HG03520 (cell line): ENCODE results near the gene PPP4R3B.
A peak's percentile ranks its signal among the peaks of the same experiment; 100 is the strongest.

Source experiments
- ATAC-seq: cut with Tn5 transposase; IDR thresholded peaks from one replicate; pipeline ENCODE4 v1.9.1; 2021; ENCODE audit warnings: mild to moderate bottlenecking, moderate library complexity; ENCODE audit not compliant: unreplicated experiment

The PPP4R3B gene

DNA sequence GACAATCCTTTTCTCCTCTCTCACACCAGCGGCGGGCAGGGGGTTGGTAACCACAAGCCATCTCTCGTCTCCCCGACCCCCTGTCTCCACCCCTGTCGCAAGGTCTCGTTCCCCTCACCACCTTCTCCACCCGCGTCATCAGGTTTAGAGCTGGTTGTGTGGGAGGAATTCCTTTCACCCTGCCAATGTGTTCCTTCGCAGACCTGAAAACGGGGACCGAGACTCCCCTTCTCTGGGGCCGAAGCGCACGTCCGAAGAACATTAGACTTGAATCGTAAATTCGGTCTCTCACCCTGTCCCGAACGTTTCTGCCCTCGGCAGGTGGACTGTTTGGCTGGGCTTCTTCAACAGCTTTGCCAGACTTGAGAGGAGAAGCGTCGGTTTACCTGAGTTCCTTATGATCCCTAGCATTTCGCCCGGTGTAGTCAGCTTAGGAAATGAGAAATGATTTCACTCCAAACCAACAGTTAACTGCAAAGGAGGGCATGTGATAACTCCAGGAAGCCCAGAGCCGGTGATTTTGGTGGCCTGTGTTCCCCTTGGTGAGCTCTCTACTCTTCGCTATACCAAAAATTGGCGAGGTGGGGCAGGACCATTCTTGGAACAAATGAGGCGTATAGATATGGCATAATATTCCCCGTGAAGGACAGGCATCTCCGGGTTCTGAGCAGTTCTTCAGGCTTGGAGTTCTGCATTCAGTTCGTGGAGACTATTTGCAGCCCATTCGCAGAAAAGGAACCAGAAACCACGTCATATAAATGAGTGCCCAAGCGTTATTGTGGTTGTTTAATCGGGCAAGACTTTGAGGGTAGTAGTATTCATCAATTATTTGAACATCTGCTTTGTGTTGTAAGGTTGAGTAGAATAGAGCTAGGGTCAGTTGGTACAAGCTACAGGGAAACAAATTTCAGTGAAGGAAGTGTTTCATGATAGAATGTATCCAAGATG lies 97.2 kb downstream of the PPP4R3B start:
- peak; percentile 1 for ATAC-seq

DNA sequence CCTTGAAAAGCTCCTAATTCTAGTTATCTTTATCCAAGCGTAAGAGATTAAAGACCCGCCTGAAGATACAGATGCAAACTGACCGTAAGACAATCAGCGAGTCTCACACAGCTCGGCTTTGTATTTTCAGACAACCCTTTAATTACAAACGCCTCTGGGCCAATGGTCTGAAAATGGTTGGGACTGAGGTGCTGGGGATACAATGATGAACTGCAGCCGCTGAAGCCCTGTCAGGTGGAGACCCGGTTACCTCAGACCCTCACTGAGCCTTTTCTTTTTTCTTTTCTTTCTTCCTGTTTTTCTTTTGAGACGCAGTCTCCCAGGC lies 98.6 kb downstream of the PPP4R3B start:
- ATAC-seq = no peak

DNA sequence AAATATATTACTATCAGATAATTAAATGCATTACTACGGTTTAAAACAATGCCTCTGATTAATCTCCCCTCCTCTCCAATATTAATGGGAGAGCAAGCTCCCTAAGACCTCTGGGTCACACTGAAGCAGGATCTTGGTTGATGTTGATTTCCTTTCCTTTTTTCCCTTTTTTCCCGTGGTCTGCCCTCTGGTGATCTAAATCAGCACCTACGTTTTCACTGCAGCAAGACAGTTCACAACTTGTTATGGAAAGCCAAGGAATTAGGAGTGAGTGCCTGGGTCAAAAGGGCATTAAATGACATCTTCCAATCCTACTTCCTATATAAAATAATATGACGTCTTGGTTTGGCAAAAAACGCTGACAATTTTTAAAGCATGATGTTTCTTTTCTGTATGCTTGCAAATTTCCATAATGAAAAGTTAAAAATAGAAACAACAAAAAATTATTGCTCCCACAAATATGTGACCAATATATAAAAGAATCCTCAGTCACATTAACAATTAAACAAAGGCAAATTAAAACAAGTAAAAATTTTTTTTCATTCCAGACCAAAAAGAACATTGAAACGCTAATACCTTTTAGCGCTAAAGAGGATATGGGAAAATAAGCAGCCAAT lies 105.8 kb downstream of the PPP4R3B start:
- ATAC-seq = no peak

DNA sequence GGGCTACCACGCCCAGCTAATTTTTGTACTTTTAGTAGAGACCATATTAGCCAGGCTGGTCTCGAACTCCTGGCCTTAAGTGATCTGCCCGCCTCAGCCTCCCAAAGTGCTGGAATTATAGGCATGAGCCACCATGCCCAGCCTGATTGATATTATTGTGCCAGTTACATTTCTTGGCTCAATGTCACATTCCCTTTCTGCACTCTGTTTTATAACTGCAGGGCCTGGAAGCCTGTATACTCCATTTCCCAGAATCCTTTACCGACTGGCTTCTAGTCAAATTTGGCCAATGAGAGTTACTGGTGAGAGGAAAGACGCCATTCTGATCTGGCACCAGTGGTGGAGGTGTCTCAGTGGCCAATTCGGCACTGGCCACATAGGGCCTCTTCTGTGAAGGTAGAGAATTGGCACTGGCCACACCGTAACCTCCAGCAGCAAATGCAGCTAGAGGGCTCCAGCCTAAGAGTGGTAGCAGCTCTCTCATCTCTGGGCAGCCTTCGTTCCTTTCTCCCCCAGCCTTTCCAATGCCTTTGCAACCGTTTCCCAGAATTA lies 114.8 kb downstream of the PPP4R3B start:
- no peak for ATAC-seq

DNA sequence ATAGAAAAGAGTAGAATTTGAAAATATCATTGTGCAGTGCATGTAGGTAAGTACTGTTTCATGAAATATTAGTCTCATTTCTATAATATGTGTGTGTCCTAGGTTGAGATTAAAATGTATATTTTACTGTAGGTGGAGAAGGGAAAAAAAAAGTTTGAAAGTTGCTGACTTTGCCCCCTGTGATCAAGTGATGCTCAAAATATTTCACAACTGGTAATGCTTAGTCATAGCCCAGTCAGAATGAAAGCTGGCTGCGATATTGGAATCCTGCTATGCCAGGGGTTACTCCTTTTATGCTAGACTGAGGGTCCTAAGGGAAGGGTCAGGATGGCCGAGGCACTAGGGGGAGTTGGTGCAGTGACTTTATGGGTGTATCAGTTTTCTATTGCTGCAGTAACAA lies 117.4 kb downstream of the PPP4R3B start:
- ATAC-seq = no peak

DNA sequence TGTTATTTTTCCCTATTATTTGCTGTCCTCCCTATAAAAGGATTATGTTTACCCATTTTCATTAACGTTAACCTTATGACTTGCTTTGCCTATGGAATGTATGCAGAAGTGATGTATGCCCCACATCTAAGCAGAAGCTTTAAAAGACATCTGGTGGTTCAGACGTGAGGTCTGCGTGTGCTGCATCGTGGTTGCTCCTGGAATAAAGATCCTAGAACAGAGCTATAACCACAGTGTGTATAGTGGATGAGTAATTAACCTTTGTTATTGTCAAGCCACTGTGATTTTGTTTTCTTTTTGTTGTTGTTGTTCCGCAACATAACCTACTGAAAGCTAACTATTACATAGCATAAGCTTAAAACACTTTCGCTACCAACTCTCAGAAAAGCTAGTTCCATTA lies 118.8 kb downstream of the PPP4R3B start:
- no peak for ATAC-seq
